Transverse colon (tissue), 4 donors: ENCODE results near the gene ENTR1.

Experiments used
- CTCF ChIP-seq, 5 experiments: fragments of 200-600 bp in 3 of 5; fragments of 450-650 bp in 2 of 5; sonication (generic) in 3 of 5; IDR thresholded peaks; 1 replicate in 2 of 5; 2 replicates in 3 of 5; pipeline ENCODE4 v1.5.1; 2016 to 2017; ENCODE audit warnings: antibody characterized with exemption in 5 of 5, inconsistent platforms in 3 of 5, mild to moderate bottlenecking in 2 of 5, moderate library complexity in 1 of 5
- EP300 ChIP-seq: sonication (generic); formaldehyde crosslinking; IDR thresholded peaks from one replicate; pipeline ENCODE4 v1.6.1; 2017; ENCODE audit warnings: antibody characterized with exemption, low read depth
- POLR2A ChIP-seq: fragments of 450-650 bp; IDR thresholded peaks from one replicate; pipeline ENCODE4 v1.6.1; 2016; ENCODE audit warnings: antibody characterized with exemption, mild to moderate bottlenecking, moderate library complexity
- POLR2AphosphoS5 ChIP-seq, 3 donors: sonication (generic); formaldehyde crosslinking; IDR thresholded peaks; one replicate each; pipeline ENCODE4 v1.6.1; 2016; ENCODE audit warnings: antibody characterized with exemption in 3 of 3

GRCh38 chr9:136434580-136435169 lies 24.3 kb upstream of the ENTR1 start:
- TF ChIP-seq CTCF (IDR thresholded peaks at IDR 0.05) (no peak), POLR2AphosphoS5 (IDR thresholded peaks at IDR 0.05) (no peak), POLR2A (no peak), EP300 (no peak)
